ENCODE measurements around the gene LSM2. TPM values are rescaled to one million over a fixed set of nuclear protein-coding genes. Genes with fewer than 3 reads are reported as not detected.

Gene LSM2
- total and polyA plus RNA-seq, 9 of the 15 experiments (the other 6 are each of a cell fraction or from before 2014, with no cell fraction given): 154 to 407 (median 223) TPM

DNA sequence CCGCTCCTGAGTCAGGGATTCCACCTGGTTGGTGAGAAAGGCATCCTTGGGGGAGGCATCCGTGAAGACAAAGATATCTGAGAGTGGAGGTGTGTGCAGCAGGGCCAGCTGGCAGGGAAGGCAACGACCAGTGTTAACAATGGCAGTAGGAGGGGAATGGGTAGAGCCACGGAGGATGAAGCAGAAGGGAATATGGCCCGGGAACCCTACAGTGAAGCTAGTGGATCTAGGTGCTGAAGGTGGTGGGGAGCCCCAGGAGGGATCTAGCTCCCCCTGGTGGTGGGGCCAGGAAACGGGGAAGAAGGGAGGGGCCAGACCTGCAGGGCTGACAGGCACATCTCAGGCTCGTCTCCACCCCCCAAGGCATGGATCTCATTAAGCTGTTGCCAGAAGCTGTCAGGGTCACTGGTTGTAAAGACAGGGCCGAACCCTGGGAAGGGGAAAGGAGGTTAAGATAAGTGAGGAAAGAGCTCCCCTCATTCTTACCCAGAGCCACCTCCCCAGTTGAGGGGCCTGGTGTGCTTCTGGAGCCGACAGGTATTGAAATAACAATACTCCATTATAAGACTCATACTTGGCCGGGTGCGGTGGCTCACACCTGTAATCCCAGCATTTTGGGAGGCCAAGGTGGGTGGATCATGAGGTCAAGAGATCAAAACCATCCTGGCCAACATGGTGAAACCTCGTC is 36.9 kb downstream of the LSM2 start (continued):
- TF ChIP-seq, protein P1, sequence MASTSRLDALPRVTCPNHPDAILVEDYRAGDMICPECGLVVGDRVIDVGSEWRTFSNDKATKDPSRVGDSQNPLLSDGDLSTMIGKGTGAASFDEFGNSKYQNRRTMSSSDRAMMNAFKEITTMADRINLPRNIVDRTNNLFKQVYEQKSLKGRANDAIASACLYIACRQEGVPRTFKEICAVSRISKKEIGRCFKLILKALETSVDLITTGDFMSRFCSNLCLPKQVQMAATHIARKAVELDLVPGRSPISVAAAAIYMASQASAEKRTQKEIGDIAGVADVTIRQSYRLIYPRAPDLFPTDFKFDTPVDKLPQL (IDR thresholded peaks at IDR 0.05; ENCODE audit: extremely low read depth, insufficient read length): no peak
- no peak for TF ChIP-seq ZNF134 (CRISPR knock-in tag; conservative IDR thresholded peaks at IDR 0.05)
- TF ChIP-seq NCOA2 (IDR thresholded peaks at IDR 0.05; ENCODE audit: partially characterized antibody in 2 of 2): no peak
- TF ChIP-seq MTA1 (IDR thresholded peaks at IDR 0.05; ENCODE audit: borderline replicate concordance): peak; percentile 78; the same call in 1 of the 2 replicates
- peak; percentile 37; the same call in 1 of the 2 replicates for TF ChIP-seq GMEB1 (CRISPR knock-in tag; IDR thresholded peaks at IDR 0.05)
- TF ChIP-seq ZC3H8 (IDR thresholded peaks at IDR 0.05): peak; percentile 79; the same call in 1 of the 2 replicates
- no peak for TF ChIP-seq SNAPC5 (CRISPR knock-in tag; IDR thresholded peaks at IDR 0.05)
- TF ChIP-seq FIP1L1 (IDR thresholded peaks at IDR 0.05; ENCODE audit: low read depth, low read length, poor library complexity, severe bottlenecking): no peak
- TF ChIP-seq HMGN3 (IDR thresholded peaks at IDR 0.05; ENCODE audit: borderline replicate concordance, extremely low read depth, insufficient read length, low read depth, low read length): peak; percentile 27
- TF ChIP-seq, protein P2, sequence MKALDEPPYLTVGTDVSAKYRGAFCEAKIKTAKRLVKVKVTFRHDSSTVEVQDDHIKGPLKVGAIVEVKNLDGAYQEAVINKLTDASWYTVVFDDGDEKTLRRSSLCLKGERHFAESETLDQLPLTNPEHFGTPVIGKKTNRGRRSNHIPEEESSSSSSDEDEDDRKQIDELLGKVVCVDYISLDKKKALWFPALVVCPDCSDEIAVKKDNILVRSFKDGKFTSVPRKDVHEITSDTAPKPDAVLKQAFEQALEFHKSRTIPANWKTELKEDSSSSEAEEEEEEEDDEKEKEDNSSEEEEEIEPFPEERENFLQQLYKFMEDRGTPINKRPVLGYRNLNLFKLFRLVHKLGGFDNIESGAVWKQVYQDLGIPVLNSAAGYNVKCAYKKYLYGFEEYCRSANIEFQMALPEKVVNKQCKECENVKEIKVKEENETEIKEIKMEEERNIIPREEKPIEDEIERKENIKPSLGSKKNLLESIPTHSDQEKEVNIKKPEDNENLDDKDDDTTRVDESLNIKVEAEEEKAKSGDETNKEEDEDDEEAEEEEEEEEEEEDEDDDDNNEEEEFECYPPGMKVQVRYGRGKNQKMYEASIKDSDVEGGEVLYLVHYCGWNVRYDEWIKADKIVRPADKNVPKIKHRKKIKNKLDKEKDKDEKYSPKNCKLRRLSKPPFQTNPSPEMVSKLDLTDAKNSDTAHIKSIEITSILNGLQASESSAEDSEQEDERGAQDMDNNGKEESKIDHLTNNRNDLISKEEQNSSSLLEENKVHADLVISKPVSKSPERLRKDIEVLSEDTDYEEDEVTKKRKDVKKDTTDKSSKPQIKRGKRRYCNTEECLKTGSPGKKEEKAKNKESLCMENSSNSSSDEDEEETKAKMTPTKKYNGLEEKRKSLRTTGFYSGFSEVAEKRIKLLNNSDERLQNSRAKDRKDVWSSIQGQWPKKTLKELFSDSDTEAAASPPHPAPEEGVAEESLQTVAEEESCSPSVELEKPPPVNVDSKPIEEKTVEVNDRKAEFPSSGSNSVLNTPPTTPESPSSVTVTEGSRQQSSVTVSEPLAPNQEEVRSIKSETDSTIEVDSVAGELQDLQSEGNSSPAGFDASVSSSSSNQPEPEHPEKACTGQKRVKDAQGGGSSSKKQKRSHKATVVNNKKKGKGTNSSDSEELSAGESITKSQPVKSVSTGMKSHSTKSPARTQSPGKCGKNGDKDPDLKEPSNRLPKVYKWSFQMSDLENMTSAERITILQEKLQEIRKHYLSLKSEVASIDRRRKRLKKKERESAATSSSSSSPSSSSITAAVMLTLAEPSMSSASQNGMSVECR (CRISPR knock-in tag; IDR thresholded peaks at IDR 0.05): peak; percentile 79; the same call in 1 of the 2 replicates
- no peak for TF ChIP-seq RBM14 (IDR thresholded peaks at IDR 0.05; ENCODE audit: borderline replicate concordance, insufficient read depth, low read depth, low read length)
- no peak for TF ChIP-seq NONO (IDR thresholded peaks at IDR 0.05; ENCODE audit: low read depth in 2 of 2, low read length in 1 of 2)
- TF ChIP-seq ZNF764 (CRISPR knock-in tag; IDR thresholded peaks at IDR 0.05; ENCODE audit: low read depth): no peak
- TF ChIP-seq CBX1 (IDR thresholded peaks at IDR 0.05; ENCODE audit: low read depth): no peak
- no peak for TF ChIP-seq PCBP1 (IDR thresholded peaks at IDR 0.05; ENCODE audit: low read depth, low read length, poor library complexity, severe bottlenecking)
- TF ChIP-seq ZNF253 (CRISPR knock-in tag; conservative IDR thresholded peaks at IDR 0.05): no peak
- peak; percentile 14 for TF ChIP-seq PHF20 (IDR thresholded peaks at IDR 0.05; ENCODE audit: partially characterized antibody)
- TF ChIP-seq ZFX (CRISPR knock-in tag; IDR thresholded peaks at IDR 0.05): peak; percentile 39; the same call in 1 of the 2 replicates
- no peak for TF ChIP-seq ZKSCAN3 (CRISPR knock-in tag; IDR thresholded peaks at IDR 0.05)
- no peak for TF ChIP-seq SP2 (IDR thresholded peaks at IDR 0.05; ENCODE audit: extremely low read depth, low read depth, low read length, poor library complexity, severe bottlenecking)
